SK-N-SH treated with all-trans-retinoic acid at 6 μM for 48 hours (cell line): ENCODE measurements around the gene FMN1.

Source experiments
- GLIS3 ChIP-seq: fragments of 250-450 bp; sonication (Bioruptor Pico); IDR thresholded peaks from 2 replicates; pipeline ENCODE4 v1.5.0; 2020; ENCODE audit warnings: mild to moderate bottlenecking, moderate library complexity
- TF ChIP-seq, protein P1 (sequence below): fragments of 250-450 bp; sonication (Bioruptor Pico); IDR thresholded peaks from 2 replicates; pipeline ENCODE4 v1.5.1; 2020; ENCODE audit warnings: low read depth, mild to moderate bottlenecking, moderate library complexity
- TF ChIP-seq, protein P2 (sequence below): fragments of 250-450 bp; sonication (Bioruptor Pico); IDR thresholded peaks from 2 replicates; pipeline ENCODE4 v1.8.0; 2020; ENCODE audit warnings: mild to moderate bottlenecking, moderate library complexity, borderline replicate concordance

DNA sequence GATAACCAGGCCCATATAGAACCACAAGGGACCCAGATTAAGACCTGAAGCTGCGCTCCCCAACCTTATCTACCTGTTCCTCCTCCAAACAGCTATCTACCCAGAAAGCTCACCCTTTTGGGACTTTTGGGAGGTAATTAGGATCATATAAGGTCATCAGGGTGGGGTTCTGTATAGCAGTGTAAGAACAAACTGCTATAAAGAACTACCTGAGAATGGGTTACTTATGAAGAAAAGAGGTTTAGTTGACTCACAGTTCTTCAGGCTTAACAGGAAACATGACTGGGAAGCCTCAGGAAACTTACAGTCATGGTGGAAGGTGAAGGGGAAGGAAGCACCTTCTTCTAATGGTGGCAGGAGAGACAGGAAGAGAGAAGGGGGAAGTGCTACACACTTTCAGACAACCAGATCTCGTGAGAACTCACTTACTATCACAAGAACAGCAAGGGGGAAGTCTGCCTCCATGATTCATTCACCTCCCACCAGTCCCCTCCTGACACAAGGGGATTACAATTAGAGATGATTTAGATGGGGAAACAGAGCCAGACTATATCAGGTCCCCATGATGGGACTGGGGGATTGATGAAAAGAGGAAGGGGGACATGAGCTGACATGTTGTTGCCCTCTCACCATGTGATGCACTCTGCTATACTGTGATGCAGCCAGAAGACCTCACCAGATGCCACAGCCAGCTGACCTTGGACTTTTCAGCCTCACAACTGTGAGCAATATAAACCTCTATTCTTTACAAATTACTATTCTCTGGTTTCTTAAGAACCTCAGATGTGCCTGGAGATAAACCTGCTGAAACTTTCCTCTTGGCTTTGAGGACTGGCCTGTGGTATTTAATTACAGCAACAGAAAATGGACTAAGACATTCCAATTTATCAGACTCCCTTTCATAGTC, 15.3 kb upstream of the FMN1 start:
- TF ChIP-seq, protein P1, sequence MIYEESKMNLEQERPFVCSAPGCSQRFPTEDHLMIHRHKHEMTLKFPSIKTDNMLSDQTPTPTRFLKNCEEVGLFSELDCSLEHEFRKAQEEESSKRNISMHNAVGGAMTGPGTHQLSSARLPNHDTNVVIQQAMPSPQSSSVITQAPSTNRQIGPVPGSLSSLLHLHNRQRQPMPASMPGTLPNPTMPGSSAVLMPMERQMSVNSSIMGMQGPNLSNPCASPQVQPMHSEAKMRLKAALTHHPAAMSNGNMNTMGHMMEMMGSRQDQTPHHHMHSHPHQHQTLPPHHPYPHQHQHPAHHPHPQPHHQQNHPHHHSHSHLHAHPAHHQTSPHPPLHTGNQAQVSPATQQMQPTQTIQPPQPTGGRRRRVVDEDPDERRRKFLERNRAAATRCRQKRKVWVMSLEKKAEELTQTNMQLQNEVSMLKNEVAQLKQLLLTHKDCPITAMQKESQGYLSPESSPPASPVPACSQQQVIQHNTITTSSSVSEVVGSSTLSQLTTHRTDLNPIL (CRISPR knock-in tag), result no peak
- TF ChIP-seq, protein P2, sequence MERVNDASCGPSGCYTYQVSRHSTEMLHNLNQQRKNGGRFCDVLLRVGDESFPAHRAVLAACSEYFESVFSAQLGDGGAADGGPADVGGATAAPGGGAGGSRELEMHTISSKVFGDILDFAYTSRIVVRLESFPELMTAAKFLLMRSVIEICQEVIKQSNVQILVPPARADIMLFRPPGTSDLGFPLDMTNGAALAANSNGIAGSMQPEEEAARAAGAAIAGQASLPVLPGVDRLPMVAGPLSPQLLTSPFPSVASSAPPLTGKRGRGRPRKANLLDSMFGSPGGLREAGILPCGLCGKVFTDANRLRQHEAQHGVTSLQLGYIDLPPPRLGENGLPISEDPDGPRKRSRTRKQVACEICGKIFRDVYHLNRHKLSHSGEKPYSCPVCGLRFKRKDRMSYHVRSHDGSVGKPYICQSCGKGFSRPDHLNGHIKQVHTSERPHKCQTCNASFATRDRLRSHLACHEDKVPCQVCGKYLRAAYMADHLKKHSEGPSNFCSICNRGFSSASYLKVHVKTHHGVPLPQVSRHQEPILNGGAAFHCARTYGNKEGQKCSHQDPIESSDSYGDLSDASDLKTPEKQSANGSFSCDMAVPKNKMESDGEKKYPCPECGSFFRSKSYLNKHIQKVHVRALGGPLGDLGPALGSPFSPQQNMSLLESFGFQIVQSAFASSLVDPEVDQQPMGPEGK (CRISPR knock-in tag), result no peak
- no peak for TF ChIP-seq GLIS3 (CRISPR knock-in tag)
